ENCODE data around the gene STOM. TPM values are rescaled to one million over a fixed set of nuclear protein-coding genes. Genes with fewer than 3 reads are reported as not detected.

STOM gene, protein sequence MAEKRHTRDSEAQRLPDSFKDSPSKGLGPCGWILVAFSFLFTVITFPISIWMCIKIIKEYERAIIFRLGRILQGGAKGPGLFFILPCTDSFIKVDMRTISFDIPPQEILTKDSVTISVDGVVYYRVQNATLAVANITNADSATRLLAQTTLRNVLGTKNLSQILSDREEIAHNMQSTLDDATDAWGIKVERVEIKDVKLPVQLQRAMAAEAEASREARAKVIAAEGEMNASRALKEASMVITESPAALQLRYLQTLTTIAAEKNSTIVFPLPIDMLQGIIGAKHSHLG
- total RNA-seq (2021) (63.4 and 72.4 TPM in 2 replicates), Bru-seq, nascent RNA (percentile 83 among the genes with signal in this experiment), BruChase-seq, experiment 1, labeled RNA remaining after a 2-hour chase (percentile 79 among the genes with signal in this experiment), BruChase-seq, experiment 2, labeled RNA remaining after a 6-hour chase (percentile 90 among the genes with signal in this experiment)
- long read RNA-seq, transcript STOM-201 (7 exons, 3,010 nt) = major isoform, 127 of 136 reads
- long read RNA-seq, partial matches to known transcripts = 1 of 136 reads
- long read RNA-seq, other reads (novel, unspliced or antisense) = 8 of 136 reads

DNA sequence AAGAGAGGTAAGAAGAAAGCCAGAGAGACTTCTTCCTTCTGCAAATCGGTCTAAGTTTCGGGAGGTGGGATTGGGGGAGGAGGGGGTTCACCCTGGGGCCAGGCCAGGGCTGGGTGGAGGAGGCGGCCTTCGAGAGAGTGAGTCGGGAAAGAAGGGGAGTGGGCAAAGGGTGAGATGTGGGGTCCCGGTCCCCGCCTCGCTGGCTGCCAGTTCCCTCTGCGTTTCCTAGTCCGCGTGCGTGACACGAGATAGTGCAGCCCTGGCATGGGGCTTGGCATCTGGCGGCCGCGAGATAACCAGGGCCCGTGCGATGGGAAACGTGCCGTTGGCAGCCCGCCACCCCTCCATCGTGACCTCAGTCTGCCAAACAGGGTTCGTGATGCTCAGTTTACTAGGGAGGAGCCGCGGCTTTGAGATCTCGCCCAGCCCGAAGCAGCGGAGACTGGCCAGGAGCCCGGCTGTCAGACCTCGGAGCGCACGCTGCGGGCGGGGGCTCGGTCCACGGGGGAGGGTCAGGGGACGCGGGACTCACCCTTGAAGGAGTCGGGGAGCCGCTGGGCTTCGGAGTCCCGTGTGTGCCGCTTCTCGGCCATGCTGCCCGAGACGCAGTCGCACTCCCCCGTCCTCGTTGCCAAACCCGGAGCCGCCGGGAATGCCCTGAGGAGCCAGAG is at the start of gene STOM:
TSS of gene STOM (minus strand) at position 656 of the 671 bp plus-strand sequence. CDS start at position 593, 63 bp downstream.
- peak; percentile 78 for DNase-seq (ENCODE audit: low spot score)
- no peaks in the 10 kb centered on the region for H3K36me3 ChIP-seq (ENCODE audit: insufficient read depth, low read length, poor library complexity, severe bottlenecking)
- TF ChIP-seq CTCF (conservative IDR thresholded peaks at IDR 0.05; ENCODE audit: low read depth, low read length) = no peak
- no peaks in the 10 kb centered on the region for H3K9me3 ChIP-seq (ENCODE audit: low read depth, low read length, poor library complexity, severe bottlenecking)
- peak within 1 kb of the TSS; percentile 84 for H3K27ac ChIP-seq (ENCODE audit: low read depth, low read length, poor library complexity, severe bottlenecking)
- peak within 1 kb of the TSS; percentile 66 for H3K4me3 ChIP-seq (ENCODE audit: low read depth, low read length, poor library complexity, severe bottlenecking)
- CTCF ChIA-PET = no interaction called here
- no peaks in the 10 kb centered on the region for H3K27me3 ChIP-seq (replicated peaks; ENCODE audit: insufficient read depth, low read depth, low read length, poor library complexity)
- H3K4me1 ChIP-seq (ENCODE audit: insufficient read depth, low read length, poor library complexity, severe bottlenecking) = peaks cover 51% of the 10 kb centered on the region
- BruUV-seq (replicated peaks) = TSS peak; percentile 43
- POLR2A ChIA-PET (ENCODE audit: low non-redundant PET) = interaction anchor here (0.6 to 0.7 kb wide), 2 partner anchors 22 to 798 kb away, joined by 6 to 17 read pairs; no protein-coding TSS in a partner anchor
- intact Hi-C loops (cut with micrococcal nuclease; ENCODE audit: unreplicated experiment) = no loop called here

- H3K27me3 ChIP-seq (replicated peaks; ENCODE audit: insufficient read depth, low read depth, low read length, poor library complexity) = no peaks in the 10 kb centered on the region
- no TSS peak for BruUV-seq (replicated peaks)
- no peak overlapping the region for H3K4me3 ChIP-seq (ENCODE audit: low read depth, low read length, poor library complexity, severe bottlenecking)
- no peak for TF ChIP-seq CTCF (conservative IDR thresholded peaks at IDR 0.05; ENCODE audit: low read depth, low read length)
- TF ChIP-seq EZH2 (IDR thresholded peaks at IDR 0.05; ENCODE audit: borderline replicate concordance, low read depth, low read length, poor library complexity, severe bottlenecking) = no peak
- no peak for DNase-seq (ENCODE audit: low spot score)
- no peaks in the 10 kb centered on the region for H3K9me3 ChIP-seq (ENCODE audit: low read depth, low read length, poor library complexity, severe bottlenecking)
- no peaks in the 10 kb centered on the region for H3K4me1 ChIP-seq (ENCODE audit: insufficient read depth, low read length, poor library complexity, severe bottlenecking)
- ChIA-PET CTCF (no interaction called here), POLR2A (ENCODE audit: low non-redundant PET) (no interaction called here)
- intact Hi-C loops (cut with micrococcal nuclease; ENCODE audit: unreplicated experiment) = no loop called here
- no peak overlapping the region for H3K27ac ChIP-seq (ENCODE audit: low read depth, low read length, poor library complexity, severe bottlenecking)
- no peaks in the 10 kb centered on the region for H3K36me3 ChIP-seq (ENCODE audit: insufficient read depth, low read length, poor library complexity, severe bottlenecking)
These were observed 41.9 kb upstream of the STOM start for GRCh38 chr9:121411993-121412392.

GRCh38 chr9:121405899-121406298 is 35.8 kb upstream of the STOM start:
- intact Hi-C loops (cut with micrococcal nuclease; ENCODE audit: unreplicated experiment) = no loop called here
- H3K4me1 ChIP-seq (ENCODE audit: insufficient read depth, low read length, poor library complexity, severe bottlenecking) = no peaks in the 10 kb centered on the region
- no peak for TF ChIP-seq CTCF (conservative IDR thresholded peaks at IDR 0.05; ENCODE audit: low read depth, low read length)
- no peak for TF ChIP-seq EZH2 (IDR thresholded peaks at IDR 0.05; ENCODE audit: borderline replicate concordance, low read depth, low read length, poor library complexity, severe bottlenecking)
- H3K9me3 ChIP-seq (ENCODE audit: low read depth, low read length, poor library complexity, severe bottlenecking) = no peaks in the 10 kb centered on the region
- CTCF ChIA-PET = no interaction called here
- BruUV-seq (replicated peaks) = no TSS peak
- POLR2A ChIA-PET (ENCODE audit: low non-redundant PET) = interaction anchor here (0.6 to 0.7 kb wide), 2 partner anchors 289 to 345 kb away, joined by 3 to 8 read pairs; no protein-coding TSS in a partner anchor
- no peak overlapping the region for H3K27ac ChIP-seq (ENCODE audit: low read depth, low read length, poor library complexity, severe bottlenecking)
- H3K27me3 ChIP-seq (replicated peaks; ENCODE audit: insufficient read depth, low read depth, low read length, poor library complexity) = no peaks in the 10 kb centered on the region
- DNase-seq (ENCODE audit: low spot score) = no peak
- H3K36me3 ChIP-seq (ENCODE audit: insufficient read depth, low read length, poor library complexity, severe bottlenecking) = no peaks in the 10 kb centered on the region
- no peak overlapping the region for H3K4me3 ChIP-seq (ENCODE audit: low read depth, low read length, poor library complexity, severe bottlenecking)

All from A673 (cell line).